Natural killer cell (primary cell): ENCODE measurements around the gene PGLYRP1. TPM values are rescaled to one million over a fixed set of nuclear protein-coding genes. Genes with fewer than 3 reads are reported as not detected.

Experiments used
- ATAC-seq, 3 donors: fragments of 150-1000 bp in 2 of 3; fragments of 200-7000 bp in 1 of 3; cut with Tn5 transposase; 1 replicate in 1 of 3; 2 replicates in 2 of 3; pipeline ENCODE4 v1.10.0; 2021; ENCODE audit warnings: mild to moderate bottlenecking in 2 of 3, moderate library complexity in 2 of 3
- DNase-seq, 2 donors: peaks; one replicate each; pipeline versions ENCODE4 v3.0.0 to v3.0.0-alpha.2; 2013 to 2021; ENCODE audit warnings: mixed read lengths in 1 of 2
- H3K27ac ChIP-seq: one replicate; pipeline ENCODE4 v1.5.1; 2013; ENCODE audit warnings: mild to moderate bottlenecking, low read length
- H3K27me3 ChIP-seq: one replicate; pipeline ENCODE4 v1.6.1; 2013; ENCODE audit warnings: low read length; ENCODE audit not compliant: control insufficient read depth, insufficient read depth
- H3K36me3 ChIP-seq: one replicate; pipeline ENCODE4 v1.6.1; 2013; ENCODE audit warnings: low read length; ENCODE audit not compliant: control insufficient read depth, insufficient read depth
- H3K4me1 ChIP-seq: one replicate; pipeline ENCODE4 v1.6.1; 2013; ENCODE audit warnings: low read length; ENCODE audit not compliant: control insufficient read depth, insufficient read depth
- H3K4me3 ChIP-seq: one replicate; pipeline ENCODE4 v1.5.1; 2013; ENCODE audit warnings: low read length
- H3K9me3 ChIP-seq: one replicate; pipeline ENCODE4 v1.6.1; 2013; ENCODE audit warnings: low read length; ENCODE audit not compliant: control insufficient read depth, insufficient read depth
- H3K27ac Mint-ChIP-seq, 2 donors: one replicate each; pipeline ENCODE4 v1.8.0; 2022; ENCODE audit warnings: mild to moderate bottlenecking in 2 of 2, mixed read lengths in 2 of 2, moderate library complexity in 1 of 2
- H3K27me3 Mint-ChIP-seq, 2 donors: one replicate each; pipeline ENCODE4 v1.8.0; 2022; ENCODE audit warnings: low read depth in 2 of 2, mixed read lengths in 2 of 2
- H3K36me3 Mint-ChIP-seq: one replicate; pipeline ENCODE4 v1.8.0; 2022; ENCODE audit warnings: mixed read lengths
- H3K4me1 Mint-ChIP-seq, 2 donors: one replicate each; pipeline ENCODE4 v1.8.0; 2022; ENCODE audit warnings: mixed read lengths in 2 of 2
- H3K4me3 Mint-ChIP-seq: one replicate; pipeline ENCODE4 v1.8.0; 2022; ENCODE audit warnings: mild to moderate bottlenecking, moderate library complexity, mixed read lengths
- H3K9me3 Mint-ChIP-seq, 2 donors: one replicate each; pipeline ENCODE4 v1.8.0; 2022; ENCODE audit warnings: mixed read lengths in 2 of 2
- WGBS: methylation state at CpG from one replicate; pipeline ENCODE4 v1.1.7; 2013; ENCODE audit warnings: missing lambda C conversion rate; ENCODE audit not compliant: insufficient coverage; 5-methylcytosine and 5-hydroxymethylcytosine counted together
- intact Hi-C: fragments of 100-400 bp; cut with micrococcal nuclease; formaldehyde crosslinking; loops from one replicate; pipeline ENCODE4 v1.14.2; 2022
- total RNA-seq, 4 donors: library from RNA; stranded (reverse); fragments of 120-200 nt in 1 of 4; gene quantifications; one replicate each; pipeline versions ENCODE4 v1.2.3 to v1.2.4, GENCODE V29; 2013 to 2022
- TF ChIP-seq, protein P1 (sequence below): fragments of 200-600 bp; IDR thresholded peaks from one replicate; pipeline ENCODE4 v1.8.0; 2022; ENCODE audit warnings: antibody characterized with exemption

Gene PGLYRP1
- total RNA-seq, 3 donors from 2014 or later (not counting 1 experiment from before 2014, with no cell fraction given): 0.55 TPM; not detected in 2

DNA sequence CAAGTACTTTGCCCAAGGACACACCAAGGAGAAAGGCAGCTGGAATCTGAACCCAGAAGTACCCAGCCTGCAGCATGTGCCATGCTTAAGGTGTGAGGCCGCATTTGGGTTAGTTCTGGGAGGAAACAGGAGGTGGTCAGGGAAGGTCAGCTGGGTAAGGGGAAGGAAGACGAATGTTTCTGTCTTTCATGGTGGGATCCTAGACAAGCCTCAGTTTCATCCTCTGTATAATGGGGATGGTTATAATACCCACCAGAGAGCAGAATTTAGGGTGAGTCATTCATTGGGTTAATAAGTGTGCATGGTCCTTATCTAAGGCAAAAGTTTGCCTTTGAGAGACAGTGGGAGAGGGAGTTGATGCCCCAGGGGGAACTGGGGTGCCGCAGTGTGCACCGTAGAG lies 24.0 kb downstream of the PGLYRP1 start:
- no peak overlapping the region for H3K27ac Mint-ChIP-seq
- peaks cover 3% of the 10 kb centered on the region for H3K27me3 ChIP-seq
- peaks cover 28% of the 10 kb centered on the region for H3K4me1 ChIP-seq
- 94% methylated on average over 4 of the region's 4 CpGs for WGBS
- ATAC-seq (no peak), DNase-seq (no peak)
- no peaks in the 10 kb centered on the region for H3K9me3 Mint-ChIP-seq
- H3K36me3 ChIP-seq: peaks cover 6% of the 10 kb centered on the region
- no peaks in the 10 kb centered on the region for H3K9me3 ChIP-seq
- no peaks in the 10 kb centered on the region for H3K36me3 Mint-ChIP-seq
- no peak overlapping the region for H3K27ac ChIP-seq
- TF ChIP-seq, protein P1, sequence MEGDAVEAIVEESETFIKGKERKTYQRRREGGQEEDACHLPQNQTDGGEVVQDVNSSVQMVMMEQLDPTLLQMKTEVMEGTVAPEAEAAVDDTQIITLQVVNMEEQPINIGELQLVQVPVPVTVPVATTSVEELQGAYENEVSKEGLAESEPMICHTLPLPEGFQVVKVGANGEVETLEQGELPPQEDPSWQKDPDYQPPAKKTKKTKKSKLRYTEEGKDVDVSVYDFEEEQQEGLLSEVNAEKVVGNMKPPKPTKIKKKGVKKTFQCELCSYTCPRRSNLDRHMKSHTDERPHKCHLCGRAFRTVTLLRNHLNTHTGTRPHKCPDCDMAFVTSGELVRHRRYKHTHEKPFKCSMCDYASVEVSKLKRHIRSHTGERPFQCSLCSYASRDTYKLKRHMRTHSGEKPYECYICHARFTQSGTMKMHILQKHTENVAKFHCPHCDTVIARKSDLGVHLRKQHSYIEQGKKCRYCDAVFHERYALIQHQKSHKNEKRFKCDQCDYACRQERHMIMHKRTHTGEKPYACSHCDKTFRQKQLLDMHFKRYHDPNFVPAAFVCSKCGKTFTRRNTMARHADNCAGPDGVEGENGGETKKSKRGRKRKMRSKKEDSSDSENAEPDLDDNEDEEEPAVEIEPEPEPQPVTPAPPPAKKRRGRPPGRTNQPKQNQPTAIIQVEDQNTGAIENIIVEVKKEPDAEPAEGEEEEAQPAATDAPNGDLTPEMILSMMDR: no peak
- H3K4me3 ChIP-seq: no peak overlapping the region
- H3K27me3 Mint-ChIP-seq: peaks cover 11 to 23% of the 10 kb centered on the region in 2 donors
- intact Hi-C loops: no loop called here
- peak overlapping the region; percentile 41 for H3K4me3 Mint-ChIP-seq
- peaks cover 24 to 25% of the 10 kb centered on the region in 2 donors for H3K4me1 Mint-ChIP-seq

GRCh38 chr19:45996933-45997332 lies 25.9 kb downstream of the PGLYRP1 start:
- H3K27me3 Mint-ChIP-seq: peaks cover 11 to 23% of the 10 kb centered on the region in 2 donors
- H3K4me3 Mint-ChIP-seq: no peak overlapping the region
- Histone ChIP-seq H3K9me3 (no peaks in the 10 kb centered on the region), H3K27ac (no peak overlapping the region), H3K4me3 (no peak overlapping the region), H3K27me3 (peaks cover 3% of the 10 kb centered on the region), H3K4me1 (peaks cover 28% of the 10 kb centered on the region), H3K36me3 (peaks cover 3% of the 10 kb centered on the region)
- TF ChIP-seq, protein P1: no peak
- intact Hi-C loops: no loop called here
- no peaks in the 10 kb centered on the region for H3K36me3 Mint-ChIP-seq
- no peak overlapping the region for H3K27ac Mint-ChIP-seq
- no peaks in the 10 kb centered on the region for H3K9me3 Mint-ChIP-seq
- no peak for DNase-seq
- H3K4me1 Mint-ChIP-seq: peaks cover 24 to 25% of the 10 kb centered on the region in 2 donors
- 83% methylated on average over 8 of the region's 8 CpGs for WGBS
- no peak for ATAC-seq

DNA sequence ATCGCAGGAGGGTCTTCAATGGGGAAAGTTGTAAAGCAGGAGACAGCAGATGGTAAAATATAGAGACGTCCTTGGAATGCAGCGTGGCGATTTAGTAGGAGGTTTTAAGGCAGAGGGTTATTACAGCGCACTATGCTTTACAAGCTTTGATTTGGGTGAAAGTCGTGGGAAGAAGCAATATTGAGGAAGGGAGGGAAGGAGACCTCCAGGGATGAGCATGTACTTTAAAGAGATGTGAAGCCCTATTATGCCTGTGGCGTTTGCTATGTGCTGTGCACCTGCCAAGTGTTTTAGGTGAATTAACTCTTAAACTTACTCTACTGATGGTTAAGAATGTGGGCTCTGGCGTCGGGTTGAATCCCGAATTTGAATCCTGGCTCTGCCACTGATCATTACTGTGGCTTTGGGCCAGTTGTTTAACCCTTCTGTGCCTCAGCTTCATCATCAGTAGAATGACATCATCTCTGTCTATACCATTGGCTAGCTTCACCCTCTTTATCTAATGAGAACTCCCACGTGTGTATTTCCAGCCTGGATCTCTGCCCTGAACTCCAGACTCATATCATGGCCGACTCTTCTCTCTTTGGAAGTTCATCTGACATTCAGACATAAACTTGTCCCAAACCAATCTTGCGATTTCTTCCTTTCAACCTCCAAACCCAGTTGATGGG lies 27.0 kb downstream of the PGLYRP1 start:
- Mint-ChIP-seq H3K4me1 (peaks cover 24% of the 10 kb centered on the region in 2 donors), H3K9me3 (no peaks in the 10 kb centered on the region), H3K4me3 (no peak overlapping the region), H3K36me3 (no peaks in the 10 kb centered on the region), H3K27me3 (peaks cover 11 to 23% of the 10 kb centered on the region in 2 donors), H3K27ac (no peak overlapping the region)
- Histone ChIP-seq H3K4me3 (peak overlapping the region; percentile 67), H3K27ac (peak overlapping the region; percentile 71), H3K36me3 (peaks cover 3% of the 10 kb centered on the region), H3K4me1 (peaks cover 23% of the 10 kb centered on the region), H3K27me3 (peaks cover 3% of the 10 kb centered on the region), H3K9me3 (no peaks in the 10 kb centered on the region)
- DNase-seq (no peak), ATAC-seq (no peak)
- TF ChIP-seq, protein P1: no peak
- intact Hi-C loops: no loop called here
- WGBS: 29% methylated on average over 12 of the region's 13 CpGs
